Endodermal cell (in vitro differentiated cells): ENCODE data around the gene GAB2. TPM values are rescaled to one million over a fixed set of nuclear protein-coding genes. Genes with fewer than 3 reads are reported as not detected.

Experiments used
- DNase-seq: peaks from one replicate; pipeline ENCODE4 v3.0.0-alpha.2; 2017
- H3K27ac ChIP-seq: 2 replicates; pipeline ENCODE4 v1.5.1; 2013; ENCODE audit warnings: mild to moderate bottlenecking, low read depth, low read length, moderate library complexity
- H3K27me3 ChIP-seq: 2 replicates; pipeline ENCODE4 v1.6.1; 2013; ENCODE audit warnings: mild to moderate bottlenecking, low read length, moderate library complexity; ENCODE audit not compliant: insufficient read depth, control insufficient read depth, poor library complexity, severe bottlenecking
- H3K36me3 ChIP-seq: 2 replicates; pipeline ENCODE4 v1.7.0; 2013; ENCODE audit warnings: mild to moderate bottlenecking, low read length, moderate library complexity; ENCODE audit not compliant: control insufficient read depth, insufficient read depth
- H3K4me1 ChIP-seq: one replicate; pipeline ENCODE4 v1.7.0; 2013; ENCODE audit warnings: low read length; ENCODE audit not compliant: control insufficient read depth, insufficient read depth
- H3K4me3 ChIP-seq: 2 replicates; pipeline ENCODE4 v1.5.1; 2013; ENCODE audit warnings: mild to moderate bottlenecking, low read length, moderate library complexity
- H3K9ac ChIP-seq: 2 replicates; pipeline ENCODE4 v1.6.1; 2013; ENCODE audit warnings: mild to moderate bottlenecking, low read length, moderate library complexity; ENCODE audit not compliant: poor library complexity, severe bottlenecking; ENCODE audit errors: extremely low read depth
- H3K9me3 ChIP-seq: 2 replicates; pipeline ENCODE4 v1.6.1; 2013; ENCODE audit warnings: mild to moderate bottlenecking, low read length, moderate library complexity; ENCODE audit not compliant: control insufficient read depth
- H3K27ac Mint-ChIP-seq: 2 replicates; pipeline ENCODE4 v1.8.0; 2020; ENCODE audit warnings: mixed read lengths
- H3K27me3 Mint-ChIP-seq: 2 replicates; pipeline ENCODE4 v1.8.0; 2021; ENCODE audit warnings: mild to moderate bottlenecking, mixed read lengths; ENCODE audit not compliant: insufficient read depth
- H3K36me3 Mint-ChIP-seq: 2 replicates; pipeline ENCODE4 v1.8.0; 2020; ENCODE audit warnings: low read depth, mixed read lengths
- H3K4me1 Mint-ChIP-seq: 2 replicates; pipeline ENCODE4 v1.8.0; 2020; ENCODE audit warnings: mixed read lengths
- H3K4me3 Mint-ChIP-seq: 2 replicates; pipeline ENCODE4 v1.8.0; 2020; ENCODE audit warnings: mild to moderate bottlenecking, moderate library complexity, mixed read lengths
- H3K9me3 Mint-ChIP-seq: 2 replicates; pipeline ENCODE4 v1.8.0; 2020; ENCODE audit warnings: mild to moderate bottlenecking, mixed read lengths
- WGBS, 2 experiments: methylation state at CpG; one replicate each; pipeline versions ENCODE4 v1.1.5 to v1.1.7; 2013; ENCODE audit warnings: missing lambda C conversion rate in 2 of 2, mixed read lengths in 1 of 2; ENCODE audit not compliant: insufficient coverage in 1 of 2, insufficient read length in 1 of 2; 5-methylcytosine and 5-hydroxymethylcytosine counted together
- total RNA-seq, 2 donors: library from RNA; stranded (reverse); fragmentation: NEBNext Ultra II Directional in 1 of 2; extraction: Animal tissue kit (Norgen Biotek cat#: 25700) in 1 of 2; gene quantifications; 2 replicates in 1 of 2; 3 replicates in 1 of 2; pipeline ENCODE4 v1.2.1, GENCODE V29; 2021
- TF ChIP-seq, protein P1 (sequence below): fragments of 200-600 bp; sonication (generic); conservative IDR thresholded peaks from 2 replicates; pipeline ENCODE4 v1.5.0; 2021; ENCODE audit warnings: antibody characterized with exemption, mild to moderate bottlenecking

The GAB2 gene
- total RNA-seq, 2 donors from 2014 or later: 26.9 to 62.8 TPM

DNA sequence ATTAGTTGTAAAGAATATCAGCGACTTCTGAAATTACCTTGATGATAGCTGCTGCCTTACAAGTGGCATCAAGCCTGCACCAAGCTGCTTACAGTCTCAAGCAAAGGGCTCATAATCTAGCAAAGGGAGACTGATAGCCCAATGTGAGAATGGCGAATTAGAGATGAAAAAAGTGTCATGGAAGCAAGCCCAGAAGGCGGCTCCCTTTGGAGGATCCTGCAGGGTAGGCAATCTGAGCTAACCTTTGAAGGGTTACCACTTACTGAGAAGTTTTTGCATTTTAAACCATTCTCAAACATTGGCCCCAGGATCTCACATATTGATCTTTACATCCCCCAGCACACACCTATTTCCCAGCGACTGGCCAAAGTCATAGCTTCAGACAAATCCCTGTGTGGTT is 18.5 kb downstream of the GAB2 start:
- H3K27ac ChIP-seq: no peak overlapping the region
- H3K36me3 ChIP-seq: peaks cover 17% of the 10 kb centered on the region
- H3K9me3 ChIP-seq: peaks cover 11% of the 10 kb centered on the region
- TF ChIP-seq, protein P1, sequence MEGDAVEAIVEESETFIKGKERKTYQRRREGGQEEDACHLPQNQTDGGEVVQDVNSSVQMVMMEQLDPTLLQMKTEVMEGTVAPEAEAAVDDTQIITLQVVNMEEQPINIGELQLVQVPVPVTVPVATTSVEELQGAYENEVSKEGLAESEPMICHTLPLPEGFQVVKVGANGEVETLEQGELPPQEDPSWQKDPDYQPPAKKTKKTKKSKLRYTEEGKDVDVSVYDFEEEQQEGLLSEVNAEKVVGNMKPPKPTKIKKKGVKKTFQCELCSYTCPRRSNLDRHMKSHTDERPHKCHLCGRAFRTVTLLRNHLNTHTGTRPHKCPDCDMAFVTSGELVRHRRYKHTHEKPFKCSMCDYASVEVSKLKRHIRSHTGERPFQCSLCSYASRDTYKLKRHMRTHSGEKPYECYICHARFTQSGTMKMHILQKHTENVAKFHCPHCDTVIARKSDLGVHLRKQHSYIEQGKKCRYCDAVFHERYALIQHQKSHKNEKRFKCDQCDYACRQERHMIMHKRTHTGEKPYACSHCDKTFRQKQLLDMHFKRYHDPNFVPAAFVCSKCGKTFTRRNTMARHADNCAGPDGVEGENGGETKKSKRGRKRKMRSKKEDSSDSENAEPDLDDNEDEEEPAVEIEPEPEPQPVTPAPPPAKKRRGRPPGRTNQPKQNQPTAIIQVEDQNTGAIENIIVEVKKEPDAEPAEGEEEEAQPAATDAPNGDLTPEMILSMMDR: no peak
- no peak overlapping the region for H3K4me3 ChIP-seq
- H3K9ac ChIP-seq: no peak overlapping the region
- Mint-ChIP-seq H3K4me3 (peak overlapping the region; percentile 1), H3K9me3 (no peaks in the 10 kb centered on the region), H3K27me3 (peaks cover 13% of the 10 kb centered on the region), H3K36me3 (peaks cover 6% of the 10 kb centered on the region), H3K4me1 (peaks cover 45% of the 10 kb centered on the region), H3K27ac (no peak overlapping the region)
- no peaks in the 10 kb centered on the region for H3K27me3 ChIP-seq
- DNase-seq: peak; percentile 75
- 13 to 23% methylated on average over 4 of the region's 4 CpGs for WGBS, 2 experiments
- peaks cover 11% of the 10 kb centered on the region for H3K4me1 ChIP-seq

DNA sequence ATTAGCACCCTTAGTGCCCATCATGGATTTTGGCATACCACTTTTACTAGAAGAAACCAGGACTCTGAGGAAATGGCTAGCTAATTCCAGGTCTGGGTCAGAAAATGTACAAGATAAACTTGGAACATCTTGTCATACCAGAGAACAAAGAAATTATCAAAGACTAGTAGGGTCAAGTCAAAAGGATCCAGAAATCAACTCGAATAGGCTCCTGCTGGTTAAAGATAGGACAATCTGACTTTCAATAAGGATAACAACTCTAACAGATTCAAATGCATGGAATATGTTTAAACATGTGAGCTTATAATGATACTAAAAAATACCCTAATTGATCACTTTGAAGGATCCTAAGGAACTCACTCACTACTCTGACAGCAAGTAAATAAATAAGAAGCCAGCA is 18.9 kb downstream of the GAB2 start:
- Mint-ChIP-seq H3K36me3 (peaks cover 5% of the 10 kb centered on the region), H3K4me3 (peak overlapping the region; percentile 1), H3K4me1 (peaks cover 45% of the 10 kb centered on the region), H3K27ac (no peak overlapping the region), H3K27me3 (peaks cover 13% of the 10 kb centered on the region), H3K9me3 (no peaks in the 10 kb centered on the region)
- Histone ChIP-seq H3K4me3 (no peak overlapping the region), H3K9ac (no peak overlapping the region), H3K27me3 (no peaks in the 10 kb centered on the region), H3K36me3 (peaks cover 17% of the 10 kb centered on the region), H3K4me1 (peaks cover 11% of the 10 kb centered on the region), H3K27ac (no peak overlapping the region), H3K9me3 (peaks cover 10% of the 10 kb centered on the region)
- DNase-seq: no peak
- TF ChIP-seq, protein P1: no peak
- WGBS, 2 experiments: 80 to 86% methylated on average over 1 of the region's 1 CpG

DNA sequence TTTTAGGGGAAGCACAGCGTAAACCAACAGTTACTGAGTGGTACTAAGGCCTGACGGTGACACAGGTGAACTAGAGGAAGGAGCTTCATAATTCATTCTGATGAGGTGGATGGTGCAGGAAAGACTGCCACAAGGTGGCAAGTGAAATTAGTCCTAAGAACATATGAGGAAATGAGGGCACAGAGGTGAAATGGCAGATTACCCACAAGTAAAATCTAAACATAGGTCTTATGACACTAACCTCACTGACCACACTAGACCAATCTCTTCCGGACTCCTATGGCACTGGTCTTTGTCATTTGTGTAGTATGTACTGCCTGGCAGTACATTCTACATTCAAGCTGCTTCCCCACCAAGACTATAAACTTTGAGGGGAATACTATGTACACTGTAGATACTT is 20.2 kb downstream of the GAB2 start:
- peaks cover 52% of the 10 kb centered on the region for H3K4me1 Mint-ChIP-seq
- H3K27ac Mint-ChIP-seq: no peak overlapping the region

More for the DNA sequence above, 20.2 kb downstream of the GAB2 start:
- Histone ChIP-seq H3K27me3 (no peaks in the 10 kb centered on the region), H3K27ac (no peak overlapping the region), H3K36me3 (peaks cover 6% of the 10 kb centered on the region), H3K4me3 (no peak overlapping the region), H3K9ac (no peak overlapping the region), H3K9me3 (no peaks in the 10 kb centered on the region), H3K4me1 (peaks cover 15% of the 10 kb centered on the region)
- DNase-seq: no peak
- Mint-ChIP-seq H3K9me3 (no peaks in the 10 kb centered on the region), H3K4me3 (no peak overlapping the region), H3K36me3 (peaks cover 2% of the 10 kb centered on the region), H3K27me3 (peaks cover 13% of the 10 kb centered on the region)
- 95 to 100% methylated on average over 2 to 3 of the region's 3 CpGs for WGBS, 2 experiments
- TF ChIP-seq, protein P1: no peak
